Endodermal cell (in vitro differentiated cells): ENCODE data around the gene GLT8D2. TPM values are rescaled to one million over a fixed set of nuclear protein-coding genes. Genes with fewer than 3 reads are reported as not detected.

ENCODE experiments used
- DNase-seq: peaks from one replicate; pipeline ENCODE4 v3.0.0-alpha.2; 2017
- H3K27ac ChIP-seq: 2 replicates; pipeline ENCODE4 v1.5.1; 2013; ENCODE audit warnings: mild to moderate bottlenecking, low read depth, low read length, moderate library complexity
- H3K27me3 ChIP-seq: 2 replicates; pipeline ENCODE4 v1.6.1; 2013; ENCODE audit warnings: mild to moderate bottlenecking, low read length, moderate library complexity; ENCODE audit not compliant: insufficient read depth, control insufficient read depth, poor library complexity, severe bottlenecking
- H3K36me3 ChIP-seq: 2 replicates; pipeline ENCODE4 v1.7.0; 2013; ENCODE audit warnings: mild to moderate bottlenecking, low read length, moderate library complexity; ENCODE audit not compliant: control insufficient read depth, insufficient read depth
- H3K4me1 ChIP-seq: one replicate; pipeline ENCODE4 v1.7.0; 2013; ENCODE audit warnings: low read length; ENCODE audit not compliant: control insufficient read depth, insufficient read depth
- H3K4me3 ChIP-seq: 2 replicates; pipeline ENCODE4 v1.5.1; 2013; ENCODE audit warnings: mild to moderate bottlenecking, low read length, moderate library complexity
- H3K9ac ChIP-seq: 2 replicates; pipeline ENCODE4 v1.6.1; 2013; ENCODE audit warnings: mild to moderate bottlenecking, low read length, moderate library complexity; ENCODE audit not compliant: poor library complexity, severe bottlenecking; ENCODE audit errors: extremely low read depth
- H3K9me3 ChIP-seq: 2 replicates; pipeline ENCODE4 v1.6.1; 2013; ENCODE audit warnings: mild to moderate bottlenecking, low read length, moderate library complexity; ENCODE audit not compliant: control insufficient read depth
- H3K27ac Mint-ChIP-seq: 2 replicates; pipeline ENCODE4 v1.8.0; 2020; ENCODE audit warnings: mixed read lengths
- H3K27me3 Mint-ChIP-seq: 2 replicates; pipeline ENCODE4 v1.8.0; 2021; ENCODE audit warnings: mild to moderate bottlenecking, mixed read lengths; ENCODE audit not compliant: insufficient read depth
- H3K36me3 Mint-ChIP-seq: 2 replicates; pipeline ENCODE4 v1.8.0; 2020; ENCODE audit warnings: low read depth, mixed read lengths
- H3K4me1 Mint-ChIP-seq: 2 replicates; pipeline ENCODE4 v1.8.0; 2020; ENCODE audit warnings: mixed read lengths
- H3K4me3 Mint-ChIP-seq: 2 replicates; pipeline ENCODE4 v1.8.0; 2020; ENCODE audit warnings: mild to moderate bottlenecking, moderate library complexity, mixed read lengths
- H3K9me3 Mint-ChIP-seq: 2 replicates; pipeline ENCODE4 v1.8.0; 2020; ENCODE audit warnings: mild to moderate bottlenecking, mixed read lengths
- CTCF ChIP-seq: fragments of 200-600 bp; sonication (generic); conservative IDR thresholded peaks from 2 replicates; pipeline ENCODE4 v1.5.0; 2021; ENCODE audit warnings: antibody characterized with exemption, mild to moderate bottlenecking
- WGBS, 2 experiments: methylation state at CpG; one replicate each; pipeline versions ENCODE4 v1.1.5 to v1.1.7; 2013; ENCODE audit warnings: missing lambda C conversion rate in 2 of 2, mixed read lengths in 1 of 2; ENCODE audit not compliant: insufficient coverage in 1 of 2, insufficient read length in 1 of 2; 5-methylcytosine and 5-hydroxymethylcytosine counted together
- total RNA-seq, 2 donors: library from RNA; stranded (reverse); fragmentation: NEBNext Ultra II Directional in 1 of 2; extraction: Animal tissue kit (Norgen Biotek cat#: 25700) in 1 of 2; gene quantifications; 2 replicates in 1 of 2; 3 replicates in 1 of 2; pipeline ENCODE4 v1.2.1, GENCODE V29; 2021

GLT8D2 gene
- total RNA-seq, 2 donors from 2014 or later = 0.69 to 1.3 TPM

- 0% methylated on average over 10 to 74 of the region's 74 CpGs for WGBS, 2 experiments
- H3K27me3 ChIP-seq = peaks cover 24% of the 10 kb centered on the region
These were observed 14.2 kb upstream of the GLT8D2 start, which contains the start of gene HCFC2 for GRCh38 chr12:104064031-104064841. Gene HCFC2 (plus strand): TSS chr12:104064531. CDS start chr12:104064561, 30 bp downstream.

GRCh38 chr12:104063712-104064030 is 13.7 kb upstream of the GLT8D2 start:
- no peaks in the 10 kb centered on the region for H3K9me3 ChIP-seq
- Mint-ChIP-seq H3K4me1 (peaks cover 9% of the 10 kb centered on the region), H3K9me3 (no peaks in the 10 kb centered on the region), H3K27me3 (peaks cover 32% of the 10 kb centered on the region), H3K27ac (no peak overlapping the region), H3K4me3 (peak overlapping the region; percentile 84), H3K36me3 (no peaks in the 10 kb centered on the region)
- 10 to 22% methylated on average over 1 to 7 of the region's 7 CpGs for WGBS, 2 experiments
- H3K4me1 ChIP-seq = no peaks in the 10 kb centered on the region
- peak overlapping the region; percentile 93 for H3K4me3 ChIP-seq
- peaks cover 24% of the 10 kb centered on the region for H3K27me3 ChIP-seq
- H3K27ac ChIP-seq = no peak overlapping the region
- no peak for TF ChIP-seq CTCF
- H3K9ac ChIP-seq = peak overlapping the region; percentile 53
- DNase-seq = no peak
- H3K36me3 ChIP-seq = peaks cover 6% of the 10 kb centered on the region

More at GRCh38 chr12:104064031-104064841, 14.2 kb upstream of the GLT8D2 start, which contains the start of gene HCFC2:
- Histone ChIP-seq H3K36me3 (peaks cover 6% of the 10 kb centered on the region), H3K4me3 (peak within 1 kb of the TSS; percentile 93), H3K27ac (peak within 1 kb of the TSS; percentile 70), H3K9me3 (no peaks in the 10 kb centered on the region), H3K9ac (peak within 1 kb of the TSS; percentile 53), H3K4me1 (no peaks in the 10 kb centered on the region)
- H3K27me3 Mint-ChIP-seq = peaks cover 32% of the 10 kb centered on the region
- peaks cover 11% of the 10 kb centered on the region for H3K4me1 Mint-ChIP-seq
- no peak within 1 kb of the TSS for H3K27ac Mint-ChIP-seq
- H3K9me3 Mint-ChIP-seq = no peaks in the 10 kb centered on the region
- H3K4me3 Mint-ChIP-seq = peak within 1 kb of the TSS; percentile 84
- no peaks in the 10 kb centered on the region for H3K36me3 Mint-ChIP-seq
- no peak for TF ChIP-seq CTCF
- peak; percentile 98 for DNase-seq

GRCh38 chr12:104060791-104061190 is 10.8 kb upstream of the GLT8D2 start:
- TF ChIP-seq CTCF = no peak
- Histone ChIP-seq H3K27ac (no peak overlapping the region), H3K27me3 (peaks cover 20% of the 10 kb centered on the region), H3K36me3 (no peaks in the 10 kb centered on the region), H3K9me3 (no peaks in the 10 kb centered on the region), H3K4me3 (no peak overlapping the region), H3K4me1 (no peaks in the 10 kb centered on the region), H3K9ac (no peak overlapping the region)
- no peak overlapping the region for H3K27ac Mint-ChIP-seq
- H3K4me3 Mint-ChIP-seq = no peak overlapping the region
- no peaks in the 10 kb centered on the region for H3K36me3 Mint-ChIP-seq
- H3K27me3 Mint-ChIP-seq = peaks cover 29% of the 10 kb centered on the region
- H3K9me3 Mint-ChIP-seq = peaks cover 1% of the 10 kb centered on the region
- peaks cover 14% of the 10 kb centered on the region for H3K4me1 Mint-ChIP-seq
- 54 to 63% methylated on average over 2 of the region's 2 CpGs for WGBS, 2 experiments
- DNase-seq = no peak
